KMS-11 (cell line): Measurements from ENCODE around the gene HECTD1.

Experiments used
- H2AFZ ChIP-seq: fragments of 200-600 bp; sonication (generic); 2 replicates; pipeline ENCODE4 v1.6.1; 2016; ENCODE audit warnings: antibody characterized with exemption, mixed run types, low read depth
- H3K27ac ChIP-seq: fragments of 200-600 bp; sonication (generic); 2 replicates; pipeline ENCODE4 v1.6.1; 2016; ENCODE audit warnings: mild to moderate bottlenecking, mixed run types
- H3K27me3 ChIP-seq: fragments of 200-600 bp; sonication (generic); 2 replicates; pipeline ENCODE4 v1.6.1; 2017; ENCODE audit warnings: mild to moderate bottlenecking, low read depth, mixed run types, moderate library complexity; ENCODE audit not compliant: insufficient read depth
- H3K36me3 ChIP-seq: fragments of 200-600 bp; sonication (generic); 2 replicates; pipeline ENCODE4 v1.6.1; 2017; ENCODE audit warnings: mild to moderate bottlenecking, mixed run types; ENCODE audit not compliant: insufficient read depth
- H3K4me1 ChIP-seq: fragments of 200-600 bp; sonication (generic); 2 replicates; pipeline ENCODE4 v1.6.1; 2016; ENCODE audit warnings: mild to moderate bottlenecking, low read depth, mixed run types; ENCODE audit not compliant: poor library complexity, severe bottlenecking
- H3K4me2 ChIP-seq: fragments of 200-600 bp; sonication (generic); 2 replicates; pipeline ENCODE4 v1.7.0; 2016; ENCODE audit warnings: mild to moderate bottlenecking, mixed run types
- H3K4me3 ChIP-seq: fragments of 200-600 bp; sonication (generic); IDR thresholded peaks from 2 replicates; pipeline ENCODE4 v1.6.1; 2017; ENCODE audit warnings: low read depth, low read length, mixed read lengths; ENCODE audit not compliant: insufficient read depth
- H3K79me2 ChIP-seq: fragments of 200-600 bp; sonication (generic); 2 replicates; pipeline ENCODE4 v1.6.1; 2016; ENCODE audit warnings: low read depth, mixed run types; ENCODE audit not compliant: insufficient read depth
- H3K9ac ChIP-seq: fragments of 200-600 bp; sonication (generic); 2 replicates; pipeline ENCODE4 v1.6.1; 2016; ENCODE audit warnings: mild to moderate bottlenecking, mixed run types
- H4K20me1 ChIP-seq: fragments of 200-600 bp; sonication (generic); 2 replicates; pipeline ENCODE4 v1.6.1; 2016; ENCODE audit warnings: mild to moderate bottlenecking, mixed run types; ENCODE audit not compliant: insufficient read depth
- CTCF ChIP-seq: fragments of 200-600 bp; sonication (generic); conservative IDR thresholded peaks from 2 replicates; pipeline ENCODE4 v1.6.1; 2017; ENCODE audit warnings: low read depth, mild to moderate bottlenecking, antibody characterized with exemption, low read length, moderate library complexity, mixed read lengths

The HECTD1 gene

GRCh38 chr14:31253746-31254471, 46.3 kb upstream of the HECTD1 start:
- H3K27me3 ChIP-seq = no peaks in the 10 kb centered on the region

GRCh38 chr14:31252865-31253264, 45.3 kb upstream of the HECTD1 start:
- Histone ChIP-seq H3K27ac (no peak overlapping the region), H3K4me2 (no peak overlapping the region), H3K27me3 (no peaks in the 10 kb centered on the region), H3K4me1 (no peaks in the 10 kb centered on the region), H4K20me1 (no peaks in the 10 kb centered on the region), H3K36me3 (no peaks in the 10 kb centered on the region), H2AFZ (no peak overlapping the region), H3K4me3 (no peak overlapping the region), H3K9ac (no peak overlapping the region), H3K79me2 (no peaks in the 10 kb centered on the region)
- no peak for TF ChIP-seq CTCF

More at GRCh38 chr14:31253746-31254471, 46.3 kb upstream of the HECTD1 start:
- no peaks in the 10 kb centered on the region for H3K79me2 ChIP-seq
- TF ChIP-seq CTCF = no peak
- no peak overlapping the region for H2AFZ ChIP-seq
- no peaks in the 10 kb centered on the region for H3K36me3 ChIP-seq
- H3K4me3 ChIP-seq = no peak overlapping the region
- no peaks in the 10 kb centered on the region for H4K20me1 ChIP-seq
- H3K4me2 ChIP-seq = no peak overlapping the region
- no peaks in the 10 kb centered on the region for H3K4me1 ChIP-seq
- H3K27ac ChIP-seq = no peak overlapping the region
- H3K9ac ChIP-seq = no peak overlapping the region

- no peak overlapping the region for H3K4me2 ChIP-seq
- H3K27me3 ChIP-seq = no peaks in the 10 kb centered on the region
- H3K36me3 ChIP-seq = no peaks in the 10 kb centered on the region
- no peak for TF ChIP-seq CTCF
- H3K4me1 ChIP-seq = no peaks in the 10 kb centered on the region
- no peak overlapping the region for H2AFZ ChIP-seq
- H3K27ac ChIP-seq = no peak overlapping the region
- no peak overlapping the region for H3K4me3 ChIP-seq
- no peaks in the 10 kb centered on the region for H3K79me2 ChIP-seq
- H4K20me1 ChIP-seq = no peaks in the 10 kb centered on the region
- H3K9ac ChIP-seq = no peak overlapping the region
Observed at GRCh38 chr14:31251028-31251958, 43.7 kb upstream of the HECTD1 start.

- Histone ChIP-seq H3K4me3 (no peak overlapping the region), H3K9ac (no peak overlapping the region), H3K36me3 (no peaks in the 10 kb centered on the region), H3K27me3 (no peaks in the 10 kb centered on the region), H2AFZ (no peak overlapping the region), H3K27ac (no peak overlapping the region), H4K20me1 (no peaks in the 10 kb centered on the region), H3K79me2 (no peaks in the 10 kb centered on the region), H3K4me1 (peaks cover 3% of the 10 kb centered on the region), H3K4me2 (no peak overlapping the region)
- no peak for TF ChIP-seq CTCF
Observed at GRCh38 chr14:31244626-31245025, 37.0 kb upstream of the HECTD1 start.
